ENCODE results near the gene CNKSR3.

Gene CNKSR3

GRCh38 chr6:154528310-154528915 is 17.9 kb upstream of the CNKSR3 start:
- no peaks in the 10 kb centered on the region for H3K27me3 ChIP-seq (ENCODE audit: insufficient read depth, poor library complexity, severe bottlenecking)
- H3K27ac ChIP-seq (replicated peaks) = no peak overlapping the region
- no peak for DNase-seq (ENCODE audit: low read depth in 1 of 2, low spot score in 1 of 2)
- no peak overlapping the region for H3K4me3 ChIP-seq (replicated peaks; ENCODE audit: insufficient read depth, low read length)
- TF ChIP-seq SPI1 (IDR thresholded peaks at IDR 0.05; ENCODE audit: borderline replicate concordance, low read depth) (no peak), GABPA (IDR thresholded peaks at IDR 0.05; ENCODE audit: low read depth) (no peak), POLR2AphosphoS5 (IDR thresholded peaks at IDR 0.05; ENCODE audit: low read depth) (no peak), REST (IDR thresholded peaks at IDR 0.05; ENCODE audit: insufficient replicate concordance, low read depth) (no peak)
- TF ChIP-seq, protein P1, sequence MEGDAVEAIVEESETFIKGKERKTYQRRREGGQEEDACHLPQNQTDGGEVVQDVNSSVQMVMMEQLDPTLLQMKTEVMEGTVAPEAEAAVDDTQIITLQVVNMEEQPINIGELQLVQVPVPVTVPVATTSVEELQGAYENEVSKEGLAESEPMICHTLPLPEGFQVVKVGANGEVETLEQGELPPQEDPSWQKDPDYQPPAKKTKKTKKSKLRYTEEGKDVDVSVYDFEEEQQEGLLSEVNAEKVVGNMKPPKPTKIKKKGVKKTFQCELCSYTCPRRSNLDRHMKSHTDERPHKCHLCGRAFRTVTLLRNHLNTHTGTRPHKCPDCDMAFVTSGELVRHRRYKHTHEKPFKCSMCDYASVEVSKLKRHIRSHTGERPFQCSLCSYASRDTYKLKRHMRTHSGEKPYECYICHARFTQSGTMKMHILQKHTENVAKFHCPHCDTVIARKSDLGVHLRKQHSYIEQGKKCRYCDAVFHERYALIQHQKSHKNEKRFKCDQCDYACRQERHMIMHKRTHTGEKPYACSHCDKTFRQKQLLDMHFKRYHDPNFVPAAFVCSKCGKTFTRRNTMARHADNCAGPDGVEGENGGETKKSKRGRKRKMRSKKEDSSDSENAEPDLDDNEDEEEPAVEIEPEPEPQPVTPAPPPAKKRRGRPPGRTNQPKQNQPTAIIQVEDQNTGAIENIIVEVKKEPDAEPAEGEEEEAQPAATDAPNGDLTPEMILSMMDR (IDR thresholded peaks at IDR 0.05; ENCODE audit: insufficient read depth, low read length) = no peak

DNA sequence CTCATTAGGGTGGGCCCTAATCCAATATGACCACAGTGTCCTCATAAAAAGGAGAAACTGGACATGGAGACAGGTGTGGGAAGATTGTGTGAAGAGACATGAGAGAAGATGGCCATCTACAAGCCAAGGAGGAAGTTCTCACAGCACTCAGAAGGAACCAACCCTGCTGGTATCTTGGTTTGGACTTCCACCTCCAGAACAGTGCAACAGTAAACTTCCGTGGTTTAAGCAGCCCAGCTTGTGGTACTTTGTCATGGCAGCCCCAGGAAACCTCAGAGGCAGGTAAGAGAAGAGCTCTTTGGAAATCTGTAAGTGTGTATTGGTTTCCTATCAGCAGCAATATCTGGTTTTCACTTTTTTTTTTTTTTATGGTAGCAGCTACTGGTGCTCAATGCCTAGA is 16.5 kb upstream of the CNKSR3 start:
- TF ChIP-seq REST (IDR thresholded peaks at IDR 0.05; ENCODE audit: insufficient replicate concordance, low read depth) = no peak
- no peak for TF ChIP-seq GABPA (IDR thresholded peaks at IDR 0.05; ENCODE audit: low read depth)
- TF ChIP-seq POLR2AphosphoS5 (IDR thresholded peaks at IDR 0.05; ENCODE audit: low read depth) = no peak
- TF ChIP-seq, protein P1 (IDR thresholded peaks at IDR 0.05; ENCODE audit: insufficient read depth, low read length) = no peak
- no peak for TF ChIP-seq SPI1 (IDR thresholded peaks at IDR 0.05; ENCODE audit: borderline replicate concordance, low read depth)
- DNase-seq (ENCODE audit: low read depth in 1 of 2, low spot score in 1 of 2) = no peak
- Histone ChIP-seq H3K4me3 (replicated peaks; ENCODE audit: insufficient read depth, low read length) (no peak overlapping the region), H3K27me3 (ENCODE audit: insufficient read depth, poor library complexity, severe bottlenecking) (no peaks in the 10 kb centered on the region), H3K27ac (replicated peaks) (no peak overlapping the region)

GRCh38 chr6:154522576-154522975 is 12.1 kb upstream of the CNKSR3 start:
- Histone ChIP-seq H3K4me3 (replicated peaks; ENCODE audit: insufficient read depth, low read length) (no peak overlapping the region), H3K27me3 (ENCODE audit: insufficient read depth, poor library complexity, severe bottlenecking) (peaks cover 5% of the 10 kb centered on the region), H3K27ac (replicated peaks) (no peak overlapping the region)
- no peak for DNase-seq (ENCODE audit: low read depth in 1 of 2, low spot score in 1 of 2)
- TF ChIP-seq GABPA (IDR thresholded peaks at IDR 0.05; ENCODE audit: low read depth) = no peak

DNA sequence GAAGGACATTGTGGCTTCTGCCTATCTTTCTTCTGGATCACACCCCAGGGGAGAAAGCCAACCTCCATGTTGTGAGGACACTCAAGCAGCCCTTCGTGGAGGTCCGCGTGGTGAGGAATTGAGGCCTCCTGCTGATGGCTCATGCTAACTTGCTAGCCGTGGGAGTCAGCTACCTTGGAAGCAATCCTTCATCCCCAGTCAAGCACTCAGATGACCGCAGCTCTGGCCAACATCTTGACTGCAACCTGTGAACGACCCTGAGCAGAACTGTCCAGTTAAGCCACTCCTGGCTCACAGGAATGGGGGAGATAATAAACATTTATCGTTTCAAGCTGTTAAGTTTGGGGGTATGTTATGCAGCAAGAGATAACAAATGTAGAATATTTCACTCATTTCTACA is 10.9 kb upstream of the CNKSR3 start:
- peaks cover 5% of the 10 kb centered on the region for H3K27me3 ChIP-seq (ENCODE audit: insufficient read depth, poor library complexity, severe bottlenecking)
- no peak for DNase-seq (ENCODE audit: low read depth in 1 of 2, low spot score in 1 of 2)
- H3K4me3 ChIP-seq (replicated peaks; ENCODE audit: insufficient read depth, low read length) = no peak overlapping the region
- H3K27ac ChIP-seq (replicated peaks) = no peak overlapping the region
- TF ChIP-seq SPI1 (IDR thresholded peaks at IDR 0.05; ENCODE audit: borderline replicate concordance, low read depth) = no peak
- TF ChIP-seq, protein P1 (IDR thresholded peaks at IDR 0.05; ENCODE audit: insufficient read depth, low read length) = no peak
- TF ChIP-seq GABPA (IDR thresholded peaks at IDR 0.05; ENCODE audit: low read depth) = no peak
- TF ChIP-seq REST (IDR thresholded peaks at IDR 0.05; ENCODE audit: insufficient replicate concordance, low read depth) = no peak
- no peak for TF ChIP-seq POLR2AphosphoS5 (IDR thresholded peaks at IDR 0.05; ENCODE audit: low read depth)

Data from HL-60 (cell line).